ENCODE data around the gene CADPS. TPM values are rescaled to one million over a fixed set of nuclear protein-coding genes. Genes with fewer than 3 reads are reported as not detected.

The CADPS gene
- total RNA-seq, 2 donors from 2014 or later, result not detected

DNA sequence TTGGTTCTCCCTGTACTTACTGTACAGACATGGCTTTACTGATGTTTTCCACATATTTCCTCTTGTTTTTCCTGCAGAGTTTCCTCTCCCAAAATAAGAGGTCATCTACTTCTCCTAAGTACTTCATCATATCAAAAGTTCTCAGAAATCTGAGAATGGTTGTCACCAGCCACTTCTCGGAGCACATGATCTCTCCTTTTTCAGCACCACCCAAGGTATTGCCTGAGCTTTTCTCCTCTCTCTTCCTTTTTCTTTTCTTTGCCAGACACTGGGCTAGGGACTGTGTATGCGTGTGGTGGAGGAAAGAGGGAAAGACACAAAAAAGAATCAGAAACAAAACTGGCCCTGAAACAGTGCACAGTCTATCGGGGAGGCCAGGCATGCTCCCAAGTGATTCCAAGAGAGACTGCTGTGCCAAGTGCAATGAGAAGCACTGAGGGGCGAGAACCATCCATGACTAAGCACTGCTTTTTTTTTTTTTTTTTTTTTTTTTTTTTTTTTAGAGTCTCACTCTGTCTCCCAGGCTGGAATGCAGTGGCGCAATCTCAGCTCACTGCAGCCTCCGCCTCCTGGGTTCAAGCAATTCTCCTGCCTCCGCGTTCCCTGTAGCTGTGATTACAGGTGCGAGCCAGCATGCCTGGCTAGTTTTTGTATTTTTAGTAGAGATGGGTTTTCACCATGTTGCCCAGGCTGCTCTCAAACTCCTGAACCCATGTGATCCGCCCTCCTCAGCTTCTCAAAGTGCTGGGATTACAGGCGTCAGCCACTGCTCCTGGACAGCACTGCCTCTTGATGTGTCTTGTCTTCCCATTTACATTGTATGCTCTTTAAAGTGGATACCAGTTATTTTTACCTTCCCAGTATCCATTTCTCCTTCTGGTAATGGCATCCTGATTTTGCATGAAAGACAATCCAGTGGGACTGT, 307.9 kb downstream of the CADPS start:
- no peak for ATAC-seq (replicated peaks)
- Mint-ChIP-seq H3K9me3 (peaks cover 4% of the 10 kb centered on the region), H3K36me3 (ENCODE audit: low read depth) (no peaks in the 10 kb centered on the region), H3K4me1 (no peaks in the 10 kb centered on the region), H3K27ac (no peak overlapping the region), H3K4me3 (no peak overlapping the region), H3K27me3 (peaks cover 8% of the 10 kb centered on the region)

- H3K4me3 Mint-ChIP-seq, result no peak overlapping the region
- no peaks in the 10 kb centered on the region for H3K36me3 Mint-ChIP-seq (ENCODE audit: low read depth)
- peaks cover 3% of the 10 kb centered on the region for H3K27me3 Mint-ChIP-seq
- no peaks in the 10 kb centered on the region for H3K4me1 Mint-ChIP-seq
- no peak for ATAC-seq (replicated peaks)
- no peaks in the 10 kb centered on the region for H3K9me3 Mint-ChIP-seq
- no peak overlapping the region for H3K27ac Mint-ChIP-seq
Measured at GRCh38 chr3:62566022-62566557, 309.1 kb downstream of the CADPS start.

- no peak for ATAC-seq (replicated peaks)
- H3K9me3 Mint-ChIP-seq, result no peaks in the 10 kb centered on the region
- no peak overlapping the region for H3K27ac Mint-ChIP-seq
- H3K4me3 Mint-ChIP-seq, result no peak overlapping the region
- H3K27me3 Mint-ChIP-seq, result no peaks in the 10 kb centered on the region
- H3K36me3 Mint-ChIP-seq (ENCODE audit: low read depth), result no peaks in the 10 kb centered on the region
- H3K4me1 Mint-ChIP-seq, result no peaks in the 10 kb centered on the region
Measured at GRCh38 chr3:62562596-62562995, 312.6 kb downstream of the CADPS start.

DNA sequence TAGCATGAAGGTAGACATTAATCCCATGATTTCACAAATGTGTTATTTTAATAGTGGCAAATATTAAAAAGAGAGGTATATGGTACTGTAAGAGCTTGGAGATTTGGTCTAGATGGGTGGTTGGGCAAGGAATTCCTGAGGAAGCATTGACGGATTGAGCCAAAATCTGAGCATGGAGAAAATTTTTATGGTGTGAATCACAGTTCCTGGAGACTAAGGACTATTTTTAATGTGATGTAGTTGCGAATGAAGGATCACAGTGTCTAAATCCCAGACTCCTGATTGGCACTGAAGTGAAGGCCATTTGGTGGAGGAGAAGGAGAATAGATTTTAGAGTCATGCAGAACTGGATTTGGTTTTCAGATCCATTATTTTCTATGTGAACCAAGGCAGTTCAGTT, 313.2 kb downstream of the CADPS start:
- ATAC-seq (replicated peaks), result no peak
- Mint-ChIP-seq H3K4me3 (no peak overlapping the region), H3K9me3 (no peaks in the 10 kb centered on the region), H3K27ac (no peak overlapping the region), H3K36me3 (ENCODE audit: low read depth) (no peaks in the 10 kb centered on the region), H3K4me1 (no peaks in the 10 kb centered on the region), H3K27me3 (no peaks in the 10 kb centered on the region)

DNA sequence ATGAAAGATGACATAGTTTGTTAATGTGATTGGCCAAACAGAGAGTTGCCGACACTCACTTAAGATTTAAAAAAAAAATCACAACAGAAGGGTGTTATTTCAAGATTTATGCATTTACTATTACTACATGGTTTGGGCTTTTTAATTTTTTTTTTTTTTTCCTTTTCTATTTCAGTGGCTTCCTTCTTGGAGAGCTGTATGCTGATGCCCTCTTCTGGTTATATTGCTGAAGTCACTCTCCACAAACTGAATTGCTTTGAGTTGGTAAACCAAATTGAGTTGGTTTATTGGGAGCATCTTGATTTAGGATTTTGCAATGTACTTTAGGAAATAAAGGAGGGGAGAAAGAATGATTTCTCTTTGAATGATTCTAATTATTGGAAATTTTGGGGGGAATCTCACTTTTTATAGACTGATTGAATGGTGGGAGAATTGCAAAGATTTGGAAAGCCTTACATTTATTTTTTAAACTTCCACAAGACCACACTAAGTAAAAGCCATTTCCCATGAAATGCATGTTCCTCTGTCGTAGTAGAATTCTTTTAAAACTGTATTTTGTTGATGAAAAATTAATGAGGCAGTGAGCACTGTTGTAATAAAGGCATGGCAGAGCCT, 315.3 kb downstream of the CADPS start:
- no peak overlapping the region for H3K4me3 Mint-ChIP-seq
- ATAC-seq (replicated peaks), result no peak

DNA sequence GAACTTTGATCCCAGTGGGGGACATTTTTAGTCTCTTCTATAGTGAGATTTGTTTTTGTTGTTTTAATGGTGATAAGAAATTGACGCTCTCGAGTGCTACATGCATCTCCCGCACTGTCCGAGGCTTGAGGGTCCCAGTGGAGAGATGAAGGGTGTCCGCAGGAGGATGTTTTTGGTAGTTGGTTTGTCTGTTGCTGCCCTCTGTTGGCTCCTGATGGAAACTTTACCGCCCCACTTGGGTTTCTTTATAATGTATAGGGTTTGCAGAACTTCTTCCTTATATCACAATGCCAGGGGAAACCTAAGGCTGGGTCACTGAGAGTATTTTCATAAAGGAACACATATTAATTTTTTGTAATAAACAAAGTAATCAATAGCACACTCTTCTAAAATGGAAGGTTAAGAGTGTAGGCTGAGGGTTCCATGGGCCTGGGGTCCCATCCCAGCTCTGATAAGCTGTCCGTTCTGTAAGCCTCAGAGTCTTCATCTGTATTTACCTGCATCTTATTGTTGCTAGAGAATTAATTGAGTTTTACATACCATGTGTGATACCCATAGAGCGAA, 316.6 kb downstream of the CADPS start:
- Mint-ChIP-seq H3K36me3 (ENCODE audit: low read depth) (no peaks in the 10 kb centered on the region), H3K4me1 (no peaks in the 10 kb centered on the region)

More for the DNA sequence above, 315.3 kb downstream of the CADPS start:
- no peaks in the 10 kb centered on the region for H3K27me3 Mint-ChIP-seq
- H3K27ac Mint-ChIP-seq, result no peak overlapping the region
- H3K36me3 Mint-ChIP-seq (ENCODE audit: low read depth), result no peaks in the 10 kb centered on the region
- no peaks in the 10 kb centered on the region for H3K9me3 Mint-ChIP-seq
- H3K4me1 Mint-ChIP-seq, result no peaks in the 10 kb centered on the region

GRCh38 chr3:62557983-62558382, 317.2 kb downstream of the CADPS start:
- no peak overlapping the region for H3K4me3 Mint-ChIP-seq
- ATAC-seq (replicated peaks), result no peak
- H3K27me3 Mint-ChIP-seq, result no peaks in the 10 kb centered on the region
- no peaks in the 10 kb centered on the region for H3K9me3 Mint-ChIP-seq
- no peaks in the 10 kb centered on the region for H3K4me1 Mint-ChIP-seq
- H3K27ac Mint-ChIP-seq, result no peak overlapping the region
- no peaks in the 10 kb centered on the region for H3K36me3 Mint-ChIP-seq (ENCODE audit: low read depth)

More for the DNA sequence above, 316.6 kb downstream of the CADPS start:
- Mint-ChIP-seq H3K9me3 (no peaks in the 10 kb centered on the region), H3K27ac (no peak overlapping the region), H3K4me3 (no peak overlapping the region), H3K27me3 (no peaks in the 10 kb centered on the region)
- ATAC-seq (replicated peaks), result no peak

DNA sequence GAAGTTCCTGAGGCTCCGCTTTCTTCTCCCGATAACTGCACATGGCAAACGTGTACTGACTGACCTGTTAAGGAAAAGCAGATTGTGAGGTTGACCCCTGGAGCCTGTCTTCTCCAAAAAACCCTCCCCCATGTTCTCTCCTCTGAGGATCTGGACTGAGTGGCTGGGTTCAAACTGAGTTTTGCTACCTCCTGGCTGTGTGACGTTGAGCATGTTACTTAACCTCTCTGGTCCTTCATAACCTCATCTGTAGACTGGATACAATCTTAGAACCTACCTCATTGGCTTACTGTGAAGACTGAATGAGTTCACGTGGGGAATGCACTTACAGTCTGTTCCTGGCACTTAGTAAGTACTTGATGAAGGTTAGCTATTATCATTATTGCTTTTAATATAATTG, 317.8 kb downstream of the CADPS start:
- no peak for ATAC-seq (replicated peaks)
- H3K27ac Mint-ChIP-seq, result no peak overlapping the region

GRCh38 chr3:62556121-62556815, 318.9 kb downstream of the CADPS start:
- no peaks in the 10 kb centered on the region for H3K4me1 Mint-ChIP-seq
- H3K36me3 Mint-ChIP-seq (ENCODE audit: low read depth), result no peaks in the 10 kb centered on the region
- no peak for ATAC-seq (replicated peaks)
- no peak overlapping the region for H3K4me3 Mint-ChIP-seq
- H3K27me3 Mint-ChIP-seq, result peaks cover 5% of the 10 kb centered on the region
- no peaks in the 10 kb centered on the region for H3K9me3 Mint-ChIP-seq
- no peak overlapping the region for H3K27ac Mint-ChIP-seq

More for the DNA sequence above, 317.8 kb downstream of the CADPS start:
- Mint-ChIP-seq H3K9me3 (no peaks in the 10 kb centered on the region), H3K27me3 (no peaks in the 10 kb centered on the region), H3K36me3 (ENCODE audit: low read depth) (no peaks in the 10 kb centered on the region), H3K4me1 (no peaks in the 10 kb centered on the region), H3K4me3 (no peak overlapping the region)

DNA sequence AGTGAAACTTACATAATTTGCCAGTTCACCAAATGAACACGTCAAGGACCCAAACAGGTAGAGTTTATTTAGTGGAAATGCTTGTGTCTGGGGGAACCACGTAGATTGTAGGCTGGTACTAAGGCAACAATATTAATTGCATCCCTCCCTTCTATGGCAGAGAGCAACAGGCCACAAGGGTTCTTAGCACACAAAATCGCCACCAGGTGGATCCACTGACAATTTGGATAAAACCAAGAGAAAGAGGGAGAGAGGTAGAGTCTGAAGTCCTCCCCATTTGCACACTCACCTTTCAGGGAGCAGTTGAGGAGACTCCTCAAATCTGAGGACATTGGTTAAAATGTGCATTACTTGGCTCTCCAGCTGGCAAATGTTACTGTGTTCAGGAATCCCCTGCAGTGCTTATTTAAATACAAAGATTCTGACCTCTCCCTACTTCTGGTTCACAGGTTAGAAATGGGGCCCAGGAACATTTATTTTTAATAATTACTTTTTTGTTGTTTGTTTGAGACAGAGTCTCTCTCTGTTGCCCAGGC, 320.9 kb downstream of the CADPS start:
- no peak for ATAC-seq (replicated peaks)
- Mint-ChIP-seq H3K4me3 (no peak overlapping the region), H3K9me3 (no peaks in the 10 kb centered on the region), H3K36me3 (ENCODE audit: low read depth) (no peaks in the 10 kb centered on the region), H3K27ac (no peak overlapping the region), H3K27me3 (peaks cover 12% of the 10 kb centered on the region), H3K4me1 (no peaks in the 10 kb centered on the region)

GRCh38 chr3:62553811-62554210, 321.4 kb downstream of the CADPS start:
- Mint-ChIP-seq H3K9me3 (no peaks in the 10 kb centered on the region), H3K27ac (no peak overlapping the region), H3K36me3 (ENCODE audit: low read depth) (no peaks in the 10 kb centered on the region), H3K4me3 (no peak overlapping the region), H3K27me3 (peaks cover 12% of the 10 kb centered on the region), H3K4me1 (no peaks in the 10 kb centered on the region)
- no peak for ATAC-seq (replicated peaks)

DNA sequence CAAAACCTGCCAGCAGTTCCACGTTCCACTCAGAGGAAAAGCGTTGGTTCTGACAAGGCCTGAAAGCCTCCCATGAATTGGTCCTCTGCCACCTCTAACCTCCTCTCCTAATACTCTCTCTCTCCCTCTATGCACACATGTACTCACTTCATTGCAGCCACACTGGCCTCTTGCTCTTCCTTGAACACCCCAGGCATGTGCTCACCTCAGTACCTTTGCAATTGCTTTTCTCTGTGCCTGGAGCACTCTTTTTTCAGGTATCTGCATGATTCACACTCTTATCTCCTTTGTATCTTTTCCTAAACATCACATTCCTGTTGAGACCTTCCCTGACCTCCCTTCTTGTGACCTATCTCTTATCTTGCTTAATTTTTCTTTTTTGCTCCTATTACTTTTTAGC, 323.7 kb downstream of the CADPS start:
- H3K4me1 Mint-ChIP-seq, result no peaks in the 10 kb centered on the region
- H3K4me3 Mint-ChIP-seq, result no peak overlapping the region
- H3K27ac Mint-ChIP-seq, result no peak overlapping the region
- H3K36me3 Mint-ChIP-seq (ENCODE audit: low read depth), result no peaks in the 10 kb centered on the region
- no peaks in the 10 kb centered on the region for H3K9me3 Mint-ChIP-seq
- H3K27me3 Mint-ChIP-seq, result peaks cover 12% of the 10 kb centered on the region
- no peak for ATAC-seq (replicated peaks)

DNA sequence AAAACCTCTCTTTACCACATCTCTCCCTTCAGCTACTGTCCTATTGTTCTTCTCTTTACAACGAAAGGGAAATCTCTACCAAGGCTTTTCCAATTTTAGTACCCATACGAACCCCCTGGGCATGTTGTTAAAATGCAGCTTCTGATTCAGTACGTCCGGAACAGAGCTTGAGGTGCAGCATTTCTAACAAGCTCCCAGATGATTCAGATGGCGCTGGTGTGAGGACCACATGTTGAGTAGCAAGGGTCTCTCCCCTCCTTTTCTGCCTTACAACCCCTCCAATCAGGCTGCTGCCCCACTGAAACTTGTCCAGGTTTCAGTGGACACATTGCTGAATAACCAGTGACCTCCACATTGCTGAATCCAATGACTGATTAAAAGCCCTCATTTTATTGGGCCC, 324.8 kb downstream of the CADPS start:
- ATAC-seq (replicated peaks), result no peak
- no peaks in the 10 kb centered on the region for H3K36me3 Mint-ChIP-seq (ENCODE audit: low read depth)
- H3K4me1 Mint-ChIP-seq, result no peaks in the 10 kb centered on the region
- H3K27ac Mint-ChIP-seq, result no peak overlapping the region
- no peak overlapping the region for H3K4me3 Mint-ChIP-seq
- H3K9me3 Mint-ChIP-seq, result no peaks in the 10 kb centered on the region
- peaks cover 12% of the 10 kb centered on the region for H3K27me3 Mint-ChIP-seq

DNA sequence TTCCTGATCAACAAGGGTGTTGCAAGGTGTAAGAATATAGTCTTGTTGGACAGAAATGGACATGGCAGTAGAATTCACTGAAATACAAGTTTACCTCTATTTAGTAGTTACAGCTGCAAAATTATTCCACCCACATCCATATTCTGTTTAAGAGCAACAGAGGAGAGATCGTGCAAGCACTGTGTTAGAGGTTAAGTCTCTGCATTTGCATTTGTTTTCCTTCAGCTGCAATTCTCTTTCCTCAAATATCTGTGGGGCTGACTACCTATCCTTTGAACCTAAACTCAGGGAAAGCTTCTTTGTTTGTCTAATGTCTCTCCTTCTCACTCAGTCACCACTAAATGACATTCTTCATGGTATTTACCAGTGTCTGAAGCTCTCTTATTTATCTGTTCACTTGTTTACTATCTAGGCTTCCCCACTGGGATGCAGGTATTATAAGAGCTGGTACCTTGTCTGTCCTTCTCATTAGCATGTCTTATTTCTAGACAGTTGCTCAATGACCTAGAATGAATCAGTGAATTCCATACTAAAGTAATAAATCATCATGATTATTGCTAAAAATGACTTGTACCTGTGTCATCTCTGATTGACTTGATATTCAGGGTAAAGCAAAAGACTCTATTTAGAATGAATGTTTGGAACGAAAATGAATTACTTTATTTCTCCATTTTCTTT, 326.5 kb downstream of the CADPS start:
- H3K4me3 Mint-ChIP-seq, result no peak overlapping the region

More for the DNA sequence above, 326.5 kb downstream of the CADPS start:
- Mint-ChIP-seq H3K27ac (no peak overlapping the region), H3K36me3 (ENCODE audit: low read depth) (no peaks in the 10 kb centered on the region), H3K4me1 (no peaks in the 10 kb centered on the region), H3K27me3 (peaks cover 12% of the 10 kb centered on the region), H3K9me3 (no peaks in the 10 kb centered on the region)
- ATAC-seq (replicated peaks), result no peak
